ENCODE results near the gene ZNF426. TPM values are rescaled to one million over a fixed set of nuclear protein-coding genes. Genes with fewer than 3 reads are reported as not detected.

ZNF426 gene
- 22.9 TPM for total RNA-seq
- 2.9 TPM for polyA plus RNA-seq (ENCODE audit: insufficient read depth, low read depth, low replicate concordance)
- long read RNA-seq, donor 1, full-length matches to known transcripts, result 1 of 1 reads
- long read RNA-seq, donor 1, partial matches to known transcripts, result 0 of 1 reads
- long read RNA-seq, donor 1, other reads (novel, unspliced or antisense), result 0 of 1 reads
- long read RNA-seq, donor 2, result 0 reads
- long read RNA-seq, donor 3, full-length matches to known transcripts, result 3 of 3 reads
- long read RNA-seq, donor 3, partial matches to known transcripts, result 0 of 3 reads
- long read RNA-seq, donor 3, other reads (novel, unspliced or antisense), result 0 of 3 reads
- long read RNA-seq, donor 4, full-length matches to known transcripts, result 2 of 2 reads
- long read RNA-seq, donor 4, partial matches to known transcripts, result 0 of 2 reads
- long read RNA-seq, donor 4, other reads (novel, unspliced or antisense), result 0 of 2 reads
- long read RNA-seq, donor 5, result 0 reads
- long read RNA-seq, donor 6, full-length matches to known transcripts, result 2 of 2 reads
- long read RNA-seq, donor 6, partial matches to known transcripts, result 0 of 2 reads
- long read RNA-seq, donor 6, other reads (novel, unspliced or antisense), result 0 of 2 reads
- long read RNA-seq, donor 7, full-length matches to known transcripts, result 7 of 18 reads
- long read RNA-seq, donor 7, partial matches to known transcripts, result 9 of 18 reads
- long read RNA-seq, donor 7, other reads (novel, unspliced or antisense), result 2 of 18 reads
- long read RNA-seq, donor 8, full-length matches to known transcripts, result 4 of 4 reads
- long read RNA-seq, donor 8, partial matches to known transcripts, result 0 of 4 reads
- long read RNA-seq, donor 8, other reads (novel, unspliced or antisense), result 0 of 4 reads
- long read RNA-seq, donor 9, full-length matches to known transcripts, result 3 of 3 reads
- long read RNA-seq, donor 9, partial matches to known transcripts, result 0 of 3 reads
- long read RNA-seq, donor 9, other reads (novel, unspliced or antisense), result 0 of 3 reads
- long read RNA-seq, donor 10, full-length matches to known transcripts, result 3 of 3 reads
- long read RNA-seq, donor 10, partial matches to known transcripts, result 0 of 3 reads
- long read RNA-seq, donor 10, other reads (novel, unspliced or antisense), result 0 of 3 reads

GRCh38 chr19:9538183-9539058 is at the start of gene ZNF426:
Gene ZNF426 (minus strand): TSS chr19:9538645. CDS start chr19:9536232, 2,413 bp downstream.
- FAIRE-seq (no peak), DNase-seq (peak; percentile 94 to 98 (median 95))
- Histone ChIP-seq H3K9me3 (ENCODE audit: control insufficient read depth in 2 of 3, insufficient read depth in 1 of 3, low read length in 3 of 3) (peaks cover 2 to 19% (median 8%) of the 10 kb centered on the region in 3 donors), H3K4me1 (ENCODE audit: control insufficient read depth in 2 of 3, insufficient read depth in 2 of 3, low read depth in 1 of 3, low read length in 3 of 3) (no peaks in the 10 kb centered on the region), H3K4me3 (ENCODE audit: low read length in 3 of 3) (peak within 1 kb of the TSS; percentile 74 to 96 (median 96)), H3K27ac (ENCODE audit: low read depth in 2 of 2, low read length in 2 of 2) (peak within 1 kb of the TSS; percentile 95 to 97), H3K9ac (ENCODE audit: low read length in 3 of 3) (peak within 1 kb of the TSS; percentile 59 to 95 (median 95)), H3K36me3 (ENCODE audit: control insufficient read depth in 2 of 3, insufficient read depth in 3 of 3, low read length in 3 of 3) (peaks cover 17 to 26% (median 23%) of the 10 kb centered on the region in 3 donors), H3K27me3 (ENCODE audit: control insufficient read depth, insufficient read depth, low read length) (no peaks in the 10 kb centered on the region)
- no peak for TF ChIP-seq CTCF (IDR thresholded peaks at IDR 0.05; ENCODE audit: borderline replicate concordance, extremely low read depth, insufficient read depth)
- intact Hi-C loops (cut with DNase I), result no loop called here

GRCh38 chr19:9586764-9587163 is 48.3 kb upstream of the ZNF426 start:
- intact Hi-C loops (cut with DNase I), result no loop called here
- DNase-seq (peak in 4 of 5 donors; percentile 67 to 88 (median 79)), FAIRE-seq (no peak)
- Histone ChIP-seq H3K4me1 (ENCODE audit: control insufficient read depth in 2 of 3, insufficient read depth in 2 of 3, low read depth in 1 of 3, low read length in 3 of 3) (peaks cover 0 to 4% (median 0%) of the 10 kb centered on the region in 3 donors), H3K27me3 (ENCODE audit: control insufficient read depth, insufficient read depth, low read length) (no peaks in the 10 kb centered on the region), H3K4me3 (ENCODE audit: low read length in 3 of 3) (no peak overlapping the region), H3K9ac (ENCODE audit: low read length in 3 of 3) (no peak overlapping the region), H3K9me3 (ENCODE audit: control insufficient read depth in 2 of 3, insufficient read depth in 1 of 3, low read length in 3 of 3) (no peaks in the 10 kb centered on the region), H3K36me3 (ENCODE audit: control insufficient read depth in 2 of 3, insufficient read depth in 3 of 3, low read length in 3 of 3) (no peaks in the 10 kb centered on the region), H3K27ac (ENCODE audit: low read depth in 2 of 2, low read length in 2 of 2) (no peak overlapping the region)
- TF ChIP-seq CTCF (IDR thresholded peaks at IDR 0.05; ENCODE audit: borderline replicate concordance, extremely low read depth, insufficient read depth), result peak; percentile 50
